Measurements from ENCODE around the gene FHOD1.

The FHOD1 gene

GRCh38 chr16:67247192-67248072 is at the start of gene FHOD1:
FHOD1 (minus strand) TSS chr16:67247481; CDS start chr16:67247410, 71 bp downstream.
- peak; percentile 97 for DNase-seq (ENCODE audit: low read depth, low spot score)

- peak; percentile 85 for DNase-seq (ENCODE audit: low read depth, low spot score)
Measured at GRCh38 chr16:67296420-67296819, 49.1 kb upstream of the FHOD1 start.

GRCh38 chr16:67294938-67295361 is 47.7 kb upstream of the FHOD1 start:
- no peak for DNase-seq (ENCODE audit: low read depth, low spot score)

- DNase-seq (ENCODE audit: low read depth, low spot score): no peak
Measured at GRCh38 chr16:67294171-67294757, 47.0 kb upstream of the FHOD1 start.

- DNase-seq (ENCODE audit: low read depth, low spot score): no peak
Measured at GRCh38 chr16:67291461-67291860, 44.2 kb upstream of the FHOD1 start.

GRCh38 chr16:67287960-67288359 is 40.7 kb upstream of the FHOD1 start:
- DNase-seq (ENCODE audit: low read depth, low spot score): no peak

- DNase-seq (ENCODE audit: low read depth, low spot score): peak; percentile 39
Measured at GRCh38 chr16:67286441-67287235, 39.4 kb upstream of the FHOD1 start.

GRCh38 chr16:67284699-67285646 is 37.7 kb upstream of the FHOD1 start:
- DNase-seq (ENCODE audit: low read depth, low spot score): peak; percentile 71

- DNase-seq (ENCODE audit: low read depth, low spot score): no peak
Measured at GRCh38 chr16:67283826-67284555, 36.7 kb upstream of the FHOD1 start.

GRCh38 chr16:67283039-67283825 is 36.0 kb upstream of the FHOD1 start:
- peak; percentile 32 for DNase-seq (ENCODE audit: low read depth, low spot score)

GRCh38 chr16:67282447-67282805 is 35.1 kb upstream of the FHOD1 start:
- DNase-seq (ENCODE audit: low read depth, low spot score): no peak

GRCh38 chr16:67281536-67282446 is 34.5 kb upstream of the FHOD1 start:
- DNase-seq (ENCODE audit: low read depth, low spot score): no peak

- DNase-seq (ENCODE audit: low read depth, low spot score): no peak
Measured at GRCh38 chr16:67280090-67281015, 33.1 kb upstream of the FHOD1 start.

GRCh38 chr16:67279296-67280089 is 32.2 kb upstream of the FHOD1 start, which contains the start of gene PLEKHG4:
PLEKHG4 (plus strand) TSS chr16:67279532; CDS start chr16:67280045, 513 bp downstream.
- DNase-seq (ENCODE audit: low read depth, low spot score): peak; percentile 89

- DNase-seq (ENCODE audit: low read depth, low spot score): no peak
Measured at GRCh38 chr16:67278773-67279295, 31.6 kb upstream of the FHOD1 start.
